ENCODE results near the gene ZEB2. TPM values are rescaled to one million over a fixed set of nuclear protein-coding genes. Genes with fewer than 3 reads are reported as not detected.

Gene ZEB2
- total and polyA plus RNA-seq, 2 of the 8 experiments (the other 6 are each of a cell fraction or from before 2014, with no cell fraction given): 0.38 TPM; not detected in 1

- DNase-seq (ENCODE audit: low read depth in 1 of 2, low spot score in 2 of 2): no peak
- Histone ChIP-seq H4K91ac (replicated peaks; ENCODE audit: insufficient read length, low read length) (no peak overlapping the region), H3K79me1 (ENCODE audit: low read depth, low read length) (no peaks in the 10 kb centered on the region), H2BK12ac (ENCODE audit: low read depth, low read length) (no peak overlapping the region), H3K18ac (ENCODE audit: extremely low read depth, low read length) (no peak overlapping the region), H3K79me2 (ENCODE audit: control insufficient read depth in 1 of 2, insufficient read depth in 2 of 2, low read length in 2 of 2) (no peaks in the 10 kb centered on the region), H3K4me3 (ENCODE audit: extremely low read depth in 1 of 4, insufficient read depth in 2 of 4, low read depth in 3 of 4, low read length in 4 of 4) (no peak overlapping the region), H2AK5ac (ENCODE audit: low read depth, low read length) (no peak overlapping the region), H2BK5ac (ENCODE audit: low read depth, low read length) (no peak overlapping the region), H3K23me2 (ENCODE audit: low read depth, low read length) (no peaks in the 10 kb centered on the region), H3K23ac (ENCODE audit: insufficient read length) (no peak overlapping the region), H2BK20ac (ENCODE audit: low read length) (no peak overlapping the region), H2BK15ac (ENCODE audit: low read length) (no peak overlapping the region), H3K4me1 (replicated peaks in 1 of 4; ENCODE audit: control insufficient read depth in 3 of 4, insufficient read depth in 4 of 4, low read length in 3 of 4) (no peaks in the 10 kb centered on the region), H2AFZ (ENCODE audit: low read length) (no peak overlapping the region), H3K36me3 (ENCODE audit: control insufficient read depth in 2 of 4, insufficient read depth in 4 of 4, low read length in 3 of 4) (no peaks in the 10 kb centered on the region; a peak in 2 of 8 replicates), H3K4me2 (ENCODE audit: insufficient read depth in 1 of 2, low read depth in 2 of 2, low read length in 2 of 2) (no peak overlapping the region), H3K9ac (replicated peaks in 1 of 4; ENCODE audit: extremely low read depth in 1 of 4, low read depth in 3 of 4, low read length in 3 of 4) (no peak overlapping the region), H4K8ac (ENCODE audit: extremely low read depth, insufficient read depth, low read length) (no peak overlapping the region), H3K9me3 (ENCODE audit: insufficient read depth in 2 of 2, low read depth in 1 of 2, low read length in 1 of 2) (no peaks in the 10 kb centered on the region), H3K56ac (replicated peaks; ENCODE audit: insufficient read length, low read depth, low read length) (no peak overlapping the region), H4K20me1 (replicated peaks in 1 of 2; ENCODE audit: control insufficient read depth in 1 of 2, insufficient read depth in 2 of 2, low read length in 2 of 2) (no peaks in the 10 kb centered on the region), H4K5ac (ENCODE audit: insufficient read length, low read depth, low read length) (no peak overlapping the region), H3K14ac (ENCODE audit: insufficient read length) (no peak overlapping the region), H3K27me3 (replicated peaks in 1 of 4; ENCODE audit: control insufficient read depth in 3 of 4, extremely low read depth in 1 of 4, insufficient read depth in 3 of 4, low read length in 3 of 4) (no peaks in the 10 kb centered on the region), H3K27ac (ENCODE audit: low read depth, low read length) (no peak overlapping the region), H2BK120ac (replicated peaks; ENCODE audit: low read depth, low read length) (no peak overlapping the region), H3K4ac (replicated peaks; ENCODE audit: insufficient read length, low read depth, low read length) (no peak overlapping the region)
- WGBS, 2 experiments (ENCODE audit: extremely low coverage in 1 of 2, insufficient coverage in 1 of 2, insufficient read length in 1 of 2, insufficient replicate concordance in 2 of 2, low coverage in 1 of 2, low lambda C conversion rate in 2 of 2, missing lambda C conversion rate in 1 of 2): 88% methylated on average over 2 of the region's 2 CpGs; no CpG with 5 or more reads in 1 of the 2 experiments
- no peak for TF ChIP-seq POU5F1 (IDR thresholded peaks at IDR 0.05; ENCODE audit: low read depth, low read length)
- ChIA-PET CTCF (ENCODE audit: partially characterized antibody) (interaction anchor here (1.1 kb wide), 1 partner anchor 217 kb away, joined by 3 read pairs; no protein-coding TSS in a partner anchor), POLR2A (ENCODE audit: partially characterized antibody) (no interaction called here)
- FAIRE-seq: no peak
Observed at GRCh38 chr2:144376460-144376859, 143.5 kb downstream of the ZEB2 start.
